NOMO-1 treated with dmso at 0.1 percent for 144 hours (cell line): ENCODE results near the gene PITPNC1.
"Not testable (repeated sequence)": the region's sequence is repeated elsewhere in the genome, so short reads cannot be mapped to it uniquely, and the experiment has no call there.

ENCODE experiments used
- DNase-seq: peaks from one replicate; lab custom pipeline; 2025; ENCODE audit not compliant: unreplicated experiment; lab: John Stamatoyannopoulos, UW

PITPNC1 gene

DNA sequence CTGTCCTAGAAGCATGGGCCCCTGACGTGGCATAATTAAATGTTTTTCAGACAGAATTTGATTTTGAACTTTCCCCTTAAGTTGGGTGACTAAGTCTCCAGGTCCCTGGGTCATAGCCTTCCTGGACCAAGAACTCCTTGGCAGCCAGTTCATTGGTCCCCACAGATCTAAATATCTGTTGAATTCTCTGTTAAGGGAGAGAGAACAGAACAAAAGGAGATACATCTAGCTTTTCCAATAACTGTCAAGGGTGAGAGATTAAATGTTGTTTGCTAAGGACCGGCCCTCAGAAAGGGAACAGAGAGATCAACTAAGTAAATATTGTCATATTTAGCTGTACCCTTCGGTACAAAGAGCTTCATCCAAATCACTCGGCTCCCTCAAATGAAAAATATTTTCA is 262.5 kb downstream of the PITPNC1 start:
- no peak for DNase-seq

DNA sequence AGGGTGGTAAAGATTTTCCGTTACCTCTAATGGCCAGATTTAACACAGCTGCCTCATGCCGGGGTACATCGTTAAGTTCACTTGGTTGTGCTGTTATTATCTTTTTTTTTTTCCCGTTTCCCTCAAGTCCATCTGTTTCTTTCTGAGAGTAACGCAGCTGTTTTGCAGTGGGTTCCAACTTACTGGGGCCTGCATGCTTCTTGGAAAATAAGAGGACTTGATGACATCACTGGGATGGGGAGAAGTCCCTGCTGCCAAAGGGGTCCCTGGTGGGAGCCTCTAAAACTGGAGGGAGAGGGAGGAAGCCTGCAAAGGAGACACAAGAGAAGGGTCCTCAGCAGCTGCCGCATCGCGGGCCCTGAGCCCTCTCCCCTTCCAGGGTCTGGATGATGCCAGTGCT is 262.9 kb downstream of the PITPNC1 start:
- DNase-seq: no peak

DNA sequence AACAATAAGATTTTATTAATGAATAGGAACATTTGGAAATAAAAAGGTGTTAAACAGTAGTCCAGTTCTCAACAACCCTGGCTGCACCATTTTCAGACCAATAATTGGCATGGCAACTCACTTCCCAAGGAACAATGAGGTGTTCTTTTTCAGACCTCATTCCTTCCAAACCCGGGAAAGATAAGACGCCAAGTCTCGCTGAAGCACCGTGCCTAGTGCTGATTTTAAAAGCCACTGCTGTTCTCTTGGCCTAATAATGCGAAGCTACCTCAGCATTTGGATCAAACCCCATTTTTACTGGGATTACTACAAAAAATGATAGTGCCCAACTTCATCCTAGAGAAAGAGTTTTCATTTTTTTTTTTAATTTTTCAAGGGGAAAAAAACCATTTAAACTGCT is 265.4 kb downstream of the PITPNC1 start:
- no peak for DNase-seq

DNA sequence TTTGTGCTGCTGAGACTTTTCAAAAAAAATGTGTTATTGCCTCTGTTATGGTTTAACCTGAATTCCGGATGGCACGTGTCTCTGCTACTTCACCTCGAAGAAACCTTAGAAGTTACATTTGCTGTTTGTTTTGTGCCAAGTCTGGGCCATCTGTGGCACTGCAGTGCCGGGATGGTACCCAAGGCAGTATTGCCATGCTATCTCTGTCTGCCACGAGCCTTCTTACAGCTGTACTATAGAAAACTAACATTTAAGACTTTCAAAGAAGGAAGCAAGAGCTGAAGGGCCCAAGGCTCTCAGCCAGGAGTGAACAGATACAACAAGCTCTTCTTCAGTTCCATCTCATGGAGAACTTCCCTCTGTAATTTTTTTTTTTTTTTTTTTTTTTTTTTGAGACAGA is 267.0 kb downstream of the PITPNC1 start:
- no peak for DNase-seq

DNA sequence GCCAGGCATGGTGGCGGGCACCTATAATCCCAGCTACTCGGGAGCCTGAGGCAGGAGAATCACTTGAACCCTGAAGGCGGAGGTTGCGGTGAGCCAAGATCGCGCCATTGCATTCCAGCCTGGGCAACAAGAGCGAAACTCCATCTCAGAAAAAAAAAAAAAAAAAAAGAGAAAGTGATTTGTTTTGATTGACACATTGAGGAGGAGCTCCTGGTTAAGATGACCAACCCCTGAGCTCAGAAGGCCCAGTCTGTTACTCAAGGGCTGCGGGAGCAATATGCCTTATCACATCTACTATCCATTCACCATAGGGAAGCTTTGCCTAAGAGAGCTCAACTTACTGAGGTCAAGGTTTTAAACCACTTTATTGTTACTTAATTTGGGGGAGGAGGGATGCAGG is 268.1 kb downstream of the PITPNC1 start:
- not testable (repeated sequence) for DNase-seq

DNA sequence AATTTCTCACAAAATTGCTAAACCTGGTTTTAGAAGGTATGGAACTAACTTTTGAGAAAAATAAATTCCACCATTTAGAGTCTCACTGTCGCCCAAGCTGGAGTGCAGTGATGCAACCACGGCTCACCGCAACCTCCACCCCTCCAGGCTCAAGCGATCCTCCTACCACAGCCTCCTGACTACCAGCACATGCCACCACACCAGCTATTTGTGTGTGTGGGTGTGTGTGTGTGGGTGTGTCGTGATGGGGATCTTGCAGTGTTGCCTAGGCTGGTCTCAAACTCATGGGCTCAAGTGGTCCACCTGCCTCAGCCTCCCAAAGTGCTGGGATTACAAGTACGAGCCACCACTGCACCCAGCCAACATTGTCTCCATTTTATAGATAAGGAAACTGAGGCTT is 269.4 kb downstream of the PITPNC1 start:
- DNase-seq: no peak

DNA sequence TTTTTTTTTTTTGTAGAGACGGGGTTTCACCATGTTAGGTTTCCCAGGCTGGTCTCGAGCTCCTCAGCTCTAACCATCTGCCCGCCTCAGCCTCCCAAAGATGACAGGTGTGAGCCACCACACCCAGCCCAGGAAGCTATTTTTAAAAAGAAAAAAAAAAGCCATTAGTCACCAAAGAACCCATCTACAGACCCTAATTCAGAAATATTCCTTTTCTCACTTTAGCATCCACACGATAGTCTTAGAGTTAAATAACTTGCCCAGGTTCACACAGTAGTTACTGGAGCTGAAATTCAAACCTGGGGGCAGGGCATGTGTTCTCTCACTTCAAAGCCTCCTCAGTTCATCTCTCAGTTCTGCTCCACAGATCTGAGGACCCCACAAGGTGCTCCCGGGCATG is 270.4 kb downstream of the PITPNC1 start:
- DNase-seq: no peak

DNA sequence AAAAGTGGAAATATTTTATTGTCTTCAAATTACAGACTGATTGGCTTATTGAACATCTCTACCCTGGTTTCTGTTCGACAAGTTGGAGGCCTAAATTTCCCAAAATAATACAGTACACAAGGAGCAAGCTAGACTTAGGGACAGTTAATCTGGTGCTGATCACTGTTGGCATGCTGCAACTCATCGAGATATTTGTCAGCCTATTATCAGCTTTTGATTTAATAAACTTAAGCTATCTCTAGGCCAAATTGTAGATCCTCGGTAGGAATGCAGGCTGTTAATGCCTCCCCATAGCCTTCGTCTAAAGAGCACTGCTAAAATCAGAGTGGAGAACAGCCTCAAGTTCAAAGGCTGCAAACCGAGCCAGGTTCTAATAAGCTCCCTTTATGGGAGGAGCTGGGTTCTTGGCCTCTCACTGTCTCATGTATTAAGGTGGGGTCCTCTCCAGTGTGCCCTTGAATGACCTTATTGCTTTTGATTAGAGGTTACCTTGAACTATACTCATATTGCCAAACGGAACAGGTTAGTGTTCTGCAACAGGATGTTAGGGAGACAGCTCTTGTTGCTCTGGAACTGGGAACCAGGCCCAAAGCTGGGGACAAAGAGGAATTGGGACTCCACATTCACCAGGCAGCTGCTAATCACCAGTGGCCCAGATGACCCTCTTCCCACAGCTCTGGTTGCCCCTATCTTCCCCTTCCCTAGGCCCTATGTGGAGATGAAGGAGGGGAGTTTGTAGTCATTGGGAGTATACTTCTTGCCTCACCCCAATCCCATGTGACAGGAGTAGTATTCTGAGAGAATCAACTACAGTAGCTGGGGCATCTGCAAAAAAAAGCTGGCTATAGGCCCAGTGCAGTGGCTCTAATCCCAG is 271.2 kb downstream of the PITPNC1 start:
- no peak for DNase-seq

DNA sequence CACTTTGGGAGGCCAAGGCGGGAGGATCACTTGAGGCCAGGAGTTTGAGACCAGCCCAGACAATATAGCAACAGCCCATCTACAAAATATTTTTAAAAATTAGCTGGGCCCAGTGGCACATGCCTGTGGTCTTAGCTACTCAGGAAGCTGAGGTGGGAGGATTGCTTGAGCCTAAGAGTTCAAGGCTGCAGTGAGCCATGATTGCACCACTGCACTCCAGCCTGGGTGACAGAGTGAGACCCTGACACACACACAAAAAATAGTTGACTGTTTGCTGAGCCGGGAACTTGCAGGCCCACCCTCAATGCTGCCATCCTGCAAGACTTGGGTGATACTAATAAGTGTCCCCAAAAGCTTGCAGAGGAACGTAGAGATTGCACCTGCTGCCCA is 271.8 kb downstream of the PITPNC1 start:
- DNase-seq: not testable (repeated sequence)

DNA sequence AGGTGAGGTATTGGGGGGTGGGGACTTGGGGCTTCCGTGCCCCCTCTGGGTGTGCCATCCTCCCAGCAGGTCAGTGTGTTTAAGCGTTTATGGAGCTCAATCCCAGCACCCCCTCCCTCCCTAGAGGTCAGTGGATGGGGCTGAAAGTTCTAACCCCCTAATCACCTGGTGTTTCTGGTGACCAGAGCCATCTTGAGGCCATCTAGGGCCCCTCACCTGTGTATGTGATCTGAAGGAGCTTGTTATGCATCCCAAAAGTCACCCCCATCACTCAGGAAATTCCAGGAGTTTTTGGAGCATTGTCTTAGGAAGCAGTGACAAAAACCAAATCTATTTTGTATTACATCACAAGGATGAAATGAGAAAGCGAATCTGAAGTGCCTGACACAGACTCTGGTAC is 272.8 kb downstream of the PITPNC1 start:
- no peak for DNase-seq

DNA sequence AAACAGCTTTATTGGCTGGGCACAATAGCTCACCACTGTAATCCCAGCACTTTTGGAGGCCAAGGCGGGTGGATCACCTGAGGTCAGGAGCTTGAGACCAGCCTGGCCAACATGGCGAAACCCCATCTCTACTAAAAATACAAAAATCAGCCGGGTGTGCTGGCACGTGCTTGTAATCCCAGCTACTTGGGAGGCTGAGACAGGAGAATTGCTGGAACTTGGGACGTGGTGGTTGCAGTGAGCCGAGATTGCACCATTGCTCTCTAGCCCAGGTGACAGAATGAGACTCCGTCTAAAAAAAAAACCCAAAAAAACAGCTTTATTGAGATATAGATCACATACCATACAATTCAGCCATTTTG is 274.1 kb downstream of the PITPNC1 start:
- not testable (repeated sequence) for DNase-seq

DNA sequence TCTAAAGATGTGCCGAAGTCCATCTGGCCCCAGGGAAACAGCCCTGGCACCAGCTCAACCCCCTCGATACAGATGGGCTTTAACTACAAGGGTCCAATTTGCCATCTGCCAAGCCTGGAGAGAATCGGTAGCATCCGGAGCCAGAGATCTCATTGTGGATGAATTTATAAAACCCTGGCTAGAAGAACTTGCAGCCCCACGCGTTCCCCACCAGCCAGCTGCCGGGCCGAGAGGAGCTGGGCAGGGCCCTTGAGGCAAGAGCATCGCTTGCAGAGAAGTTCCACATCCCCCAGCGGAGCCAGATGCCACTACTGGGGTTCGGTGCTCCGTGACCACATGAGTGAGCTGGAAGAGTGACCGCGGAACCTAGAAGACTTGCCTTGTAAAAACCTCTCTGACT is 275.4 kb downstream of the PITPNC1 start:
- DNase-seq: no peak

DNA sequence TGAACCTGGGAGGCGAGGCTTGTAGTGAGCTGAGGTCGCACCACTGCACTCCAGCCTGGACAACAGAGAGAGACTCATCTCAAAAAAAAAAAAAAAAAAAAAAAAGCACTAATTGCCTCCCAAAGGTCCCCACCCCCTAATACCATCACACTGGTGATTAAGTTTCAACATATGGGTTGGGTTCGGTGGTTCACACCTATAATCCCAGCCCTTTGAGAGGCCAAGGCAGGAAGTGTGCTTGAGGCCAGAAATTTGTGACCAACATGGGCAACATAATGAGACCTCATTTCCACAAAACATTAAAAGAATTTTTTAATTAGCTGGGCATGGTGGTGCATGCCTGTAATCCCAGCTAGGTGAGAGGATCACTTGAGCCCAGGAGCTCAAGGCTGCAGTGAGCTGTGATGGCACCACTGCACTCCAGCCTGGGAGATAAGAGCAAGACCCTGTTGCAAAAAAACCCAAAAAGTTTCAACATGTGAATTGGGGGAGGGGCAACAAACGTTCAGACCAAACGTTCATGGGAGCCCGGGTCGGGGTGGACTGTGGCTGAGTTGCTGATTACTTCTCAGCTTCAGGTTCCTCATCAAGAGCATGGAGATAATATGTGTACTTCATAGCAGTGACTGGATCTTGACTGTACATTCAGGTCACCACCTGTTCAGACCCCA is 278.5 kb downstream of the PITPNC1 start:
- DNase-seq: no peak

DNA sequence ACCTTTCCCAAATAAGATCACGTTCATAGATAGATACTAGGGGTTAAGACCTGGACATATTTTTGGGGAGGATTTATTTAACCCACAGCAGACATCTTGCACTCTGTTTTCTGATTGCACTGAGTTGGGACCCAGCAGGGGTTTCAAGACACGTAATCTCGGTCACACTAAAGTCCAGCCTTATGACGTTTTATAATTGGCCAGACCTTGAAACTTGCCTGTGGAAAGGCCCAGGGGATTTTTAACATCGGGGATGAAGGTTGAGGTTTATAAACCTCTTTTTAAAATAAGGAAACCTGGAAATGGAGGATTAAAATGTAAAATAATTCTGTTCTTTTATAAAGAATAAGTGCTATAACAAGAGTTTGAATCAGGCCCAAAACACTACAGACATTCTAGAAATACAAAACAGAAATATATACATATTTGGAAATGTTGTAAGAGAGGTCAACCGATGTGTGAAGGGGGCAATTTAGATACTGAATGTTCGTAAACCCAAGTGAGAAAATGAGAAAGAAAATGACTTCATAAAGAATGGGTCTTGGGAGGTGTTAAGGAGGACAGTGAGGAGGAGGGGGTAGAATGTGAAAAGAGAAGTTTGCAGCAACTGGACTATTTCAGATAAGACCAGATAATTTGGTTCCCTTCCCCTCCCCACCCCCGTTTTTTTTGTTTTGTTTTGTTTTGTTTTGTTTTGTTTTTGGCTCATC is 279.6 kb downstream of the PITPNC1 start:
- DNase-seq: no peak

DNA sequence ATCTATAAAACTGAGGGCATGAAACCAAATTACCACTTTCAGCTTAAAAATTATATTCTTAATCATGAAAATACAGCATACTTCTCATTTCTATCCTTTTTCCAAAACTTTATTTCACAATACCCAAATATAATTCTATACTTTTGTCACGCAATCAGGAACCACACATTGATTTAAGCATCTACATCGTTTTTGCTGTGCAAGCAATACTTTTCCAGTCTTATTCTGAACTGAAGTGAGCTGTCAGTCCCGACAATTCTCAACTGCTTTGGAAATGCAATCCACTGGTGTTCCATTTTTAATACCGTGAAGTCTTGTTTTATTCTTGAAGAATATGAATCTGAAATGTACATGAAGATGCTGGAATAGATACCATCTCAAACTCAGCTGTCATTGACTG is 280.5 kb downstream of the PITPNC1 start:
- DNase-seq: no peak

DNA sequence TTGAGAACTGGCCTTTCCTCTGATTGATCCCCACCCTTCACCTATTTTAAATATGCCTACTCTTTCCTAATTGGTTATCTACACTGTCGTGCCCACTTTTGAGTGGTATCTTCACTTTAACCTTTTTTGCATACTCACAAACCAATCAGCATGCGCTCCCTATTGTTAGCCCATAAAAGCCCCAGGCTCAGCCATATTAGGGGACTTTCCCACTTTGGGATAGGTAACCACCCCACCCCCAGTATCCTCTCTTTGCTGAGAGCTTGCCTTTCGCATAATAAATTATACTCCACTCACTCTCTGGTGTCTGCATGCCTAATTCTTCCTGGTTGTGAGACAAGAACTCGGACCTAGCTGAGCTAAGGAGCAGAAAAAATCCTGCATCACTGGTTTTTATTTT is 281.2 kb downstream of the PITPNC1 start:
- no peak for DNase-seq

DNA sequence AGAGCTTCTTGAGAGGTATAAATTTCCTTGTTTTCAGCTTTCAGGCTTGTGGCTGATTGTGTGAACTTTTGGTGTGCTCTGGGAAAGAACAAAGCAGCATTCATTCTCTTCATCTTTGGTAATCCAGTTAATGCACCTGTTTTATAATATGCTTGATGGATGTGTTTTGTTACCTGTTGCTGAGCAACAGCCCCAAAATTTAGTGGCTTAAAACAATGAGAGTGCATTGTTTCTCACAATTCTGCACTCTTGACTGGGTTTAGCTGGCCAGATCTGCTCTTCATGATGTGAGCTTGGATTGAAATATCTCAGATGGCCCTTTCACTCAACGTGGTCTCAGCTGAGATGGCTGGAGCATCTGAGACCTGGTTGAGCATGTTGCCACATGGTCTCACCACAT is 281.9 kb downstream of the PITPNC1 start:
- DNase-seq: no peak

DNA sequence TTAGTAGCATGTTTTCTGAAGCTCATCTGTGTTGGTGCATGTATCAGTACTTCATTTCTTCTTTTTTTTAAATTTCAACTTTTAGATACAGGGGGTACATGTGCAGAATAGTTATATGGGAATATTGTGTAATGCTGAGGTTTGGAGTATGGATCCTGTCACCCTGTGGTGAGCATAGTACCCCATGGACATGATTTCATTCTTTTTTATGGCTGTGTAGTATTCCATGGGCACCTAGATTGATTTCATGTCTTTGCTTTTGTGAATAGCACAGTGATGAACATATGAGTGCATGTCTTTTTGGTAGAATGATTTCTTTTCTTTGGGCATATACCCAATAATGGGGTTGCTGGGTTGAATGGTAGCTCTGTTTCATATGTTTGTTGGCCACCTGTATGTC is 285.6 kb downstream of the PITPNC1 start:
- no peak for DNase-seq

DNA sequence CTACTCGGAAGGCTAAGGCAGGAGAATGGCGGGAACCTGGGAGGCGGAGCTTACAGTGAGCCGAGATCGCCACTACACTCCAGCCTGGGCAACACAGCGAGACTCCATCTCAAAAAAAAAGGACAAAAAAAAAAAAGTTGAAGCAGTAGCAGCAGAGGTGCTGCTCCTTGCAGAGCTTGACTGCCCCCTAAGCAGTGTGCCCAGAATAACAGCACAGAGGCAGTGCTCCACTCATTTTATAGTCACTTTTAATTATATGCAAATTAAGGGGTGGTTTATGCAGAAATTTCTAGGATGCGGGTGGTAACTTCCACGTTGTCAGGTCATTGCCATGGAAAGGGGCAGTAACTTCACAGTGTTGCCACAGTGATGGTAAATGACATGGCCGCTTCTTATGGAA is 286.4 kb downstream of the PITPNC1 start:
- DNase-seq: no peak

DNA sequence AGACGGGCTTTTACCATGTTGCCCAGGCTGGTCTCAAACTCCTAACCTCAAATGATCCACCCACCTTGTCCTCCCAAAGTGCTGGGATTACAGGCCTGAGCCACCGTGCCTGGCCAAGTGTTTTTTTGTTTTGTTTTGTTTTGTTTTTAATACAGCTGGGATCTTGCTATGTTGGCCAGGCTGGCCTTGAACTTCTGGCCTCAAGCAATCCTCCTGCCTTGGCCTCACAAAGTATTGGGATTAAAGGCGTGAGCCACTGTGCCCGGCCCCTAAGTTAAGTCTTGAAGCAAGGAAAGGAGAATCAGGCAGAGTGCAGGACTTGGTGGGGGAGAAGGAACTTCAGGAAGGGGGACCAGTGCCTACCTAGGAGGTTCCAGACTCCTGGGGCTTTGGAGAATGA is 288.9 kb downstream of the PITPNC1 start:
- no peak for DNase-seq

DNA sequence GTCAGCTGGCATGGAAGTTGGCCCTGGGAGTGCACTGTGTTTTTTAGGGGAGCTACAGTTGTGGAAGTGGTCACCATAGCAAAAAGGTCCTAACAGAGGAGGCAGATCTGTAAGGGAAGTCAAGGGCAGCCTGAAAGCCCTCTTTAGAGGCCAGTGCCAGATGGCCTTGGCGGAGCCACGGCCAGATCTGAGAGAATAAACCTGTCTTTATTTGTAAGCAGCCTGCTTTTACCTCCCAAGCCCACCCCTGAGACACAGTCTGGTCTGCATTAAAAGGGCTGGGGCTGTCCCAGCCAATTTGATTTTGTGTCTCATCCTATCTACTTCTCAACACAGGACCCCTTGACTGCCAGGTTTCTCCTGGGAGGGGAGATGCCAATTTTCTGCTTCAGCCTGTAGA is 289.6 kb downstream of the PITPNC1 start:
- DNase-seq: no peak

DNA sequence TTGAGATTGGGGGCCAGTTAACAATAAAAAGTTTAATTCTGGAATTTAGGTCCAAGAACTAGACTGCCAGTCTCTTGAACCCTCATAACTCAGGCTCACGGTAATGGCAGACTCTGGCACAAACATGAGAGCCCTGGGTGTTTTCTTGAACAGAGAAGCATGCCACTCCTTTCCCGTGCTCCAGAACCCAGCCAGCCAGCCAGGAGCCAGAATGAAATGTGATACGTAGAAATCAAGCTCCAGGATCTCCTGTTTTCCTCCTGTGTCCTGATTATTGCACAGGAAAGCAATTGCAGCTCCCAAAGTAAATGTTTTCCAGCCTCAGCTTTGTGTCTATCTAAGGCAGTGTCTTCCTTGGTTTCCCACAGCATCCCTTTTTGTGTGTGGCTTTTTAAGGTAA is 294.4 kb downstream of the PITPNC1 start:
- no peak for DNase-seq
